Stimulated activated CD8-positive, alpha-beta memory T cell treated with anti-CD3 and anti-CD28 coated beads, Interleukin-15, amount 100 ng/mL, for 24 hours (primary cell): ENCODE results near the gene SNX9.

Source experiments
- DNase-seq: peaks from one replicate; pipeline ENCODE4 v3.0.0-alpha.2; 2020; ENCODE audit warnings: low read depth

Gene SNX9

DNA sequence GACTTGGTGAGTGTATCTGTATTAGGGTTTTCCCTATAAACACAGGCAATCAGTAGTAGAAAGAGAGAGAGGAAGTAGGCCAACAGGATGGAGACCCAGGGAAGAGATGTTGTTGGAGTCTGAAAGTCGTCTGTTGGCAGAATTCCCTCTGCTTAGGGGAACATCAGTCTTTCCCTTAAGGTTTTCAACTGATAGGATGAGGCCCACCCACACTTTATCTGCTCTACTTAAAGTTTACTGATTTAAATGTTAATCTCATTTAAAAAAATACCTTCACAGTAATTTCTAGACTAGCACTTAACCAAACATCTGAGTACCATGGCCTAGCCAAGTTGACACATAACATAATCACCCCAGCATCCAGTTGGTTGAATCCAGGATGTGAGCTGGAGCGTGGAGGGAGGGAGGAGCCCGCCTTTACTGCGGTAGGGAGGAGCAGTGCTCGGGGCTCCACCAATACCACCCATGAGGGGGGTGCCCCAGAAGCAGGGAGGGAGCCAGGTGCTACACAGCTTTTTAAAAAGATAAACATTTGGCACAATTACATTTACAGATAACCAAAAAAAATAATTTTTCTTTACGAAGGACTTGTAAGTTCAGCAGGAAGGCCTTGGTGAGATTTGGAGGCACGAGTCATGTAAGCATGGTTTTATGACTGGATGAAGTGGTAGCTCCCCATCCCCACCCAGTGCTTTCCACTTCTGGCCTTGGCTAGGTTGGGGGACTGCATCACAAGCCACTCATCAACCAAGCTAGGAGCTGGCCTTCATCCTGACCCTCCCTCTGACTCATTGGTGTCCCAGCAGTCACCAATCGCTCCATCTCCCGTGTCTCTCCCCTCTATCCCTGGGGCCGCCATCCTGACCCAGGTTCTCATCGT, 18.4 kb upstream of the SNX9 start:
- no peak for DNase-seq

DNA sequence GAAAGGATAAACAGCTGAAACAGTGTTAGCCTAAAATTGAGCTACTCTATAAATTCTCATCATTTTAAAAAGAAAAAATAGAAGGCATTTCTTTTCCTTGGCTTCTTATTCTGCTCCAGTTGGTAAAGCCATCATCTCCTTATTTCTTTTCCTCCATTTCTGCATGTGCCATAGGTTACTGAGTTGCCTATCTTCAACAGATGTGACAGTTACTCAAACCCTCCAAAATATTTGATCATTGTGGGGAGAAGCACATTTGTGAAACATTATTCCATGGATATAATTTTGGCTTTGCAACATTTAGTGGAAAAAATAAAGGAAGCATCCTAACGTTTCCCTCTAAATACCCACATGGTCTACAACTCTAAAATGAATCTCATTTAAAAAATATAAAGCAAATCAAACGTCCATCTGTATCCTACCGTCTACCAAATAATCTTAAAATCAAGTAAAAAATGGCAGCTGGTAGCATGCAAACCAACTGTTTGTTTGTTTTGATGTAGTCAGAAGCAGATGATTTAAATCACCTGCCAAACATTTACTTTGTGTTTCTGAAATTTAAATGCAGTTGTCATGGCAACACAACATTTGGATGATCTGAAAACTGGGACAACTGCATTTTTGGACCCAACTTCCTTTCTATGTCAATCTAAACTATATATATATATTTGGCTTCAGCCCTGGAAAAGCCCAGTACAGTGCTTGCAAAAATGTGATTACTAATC, 16.8 kb upstream of the SNX9 start:
- DNase-seq: no peak

DNA sequence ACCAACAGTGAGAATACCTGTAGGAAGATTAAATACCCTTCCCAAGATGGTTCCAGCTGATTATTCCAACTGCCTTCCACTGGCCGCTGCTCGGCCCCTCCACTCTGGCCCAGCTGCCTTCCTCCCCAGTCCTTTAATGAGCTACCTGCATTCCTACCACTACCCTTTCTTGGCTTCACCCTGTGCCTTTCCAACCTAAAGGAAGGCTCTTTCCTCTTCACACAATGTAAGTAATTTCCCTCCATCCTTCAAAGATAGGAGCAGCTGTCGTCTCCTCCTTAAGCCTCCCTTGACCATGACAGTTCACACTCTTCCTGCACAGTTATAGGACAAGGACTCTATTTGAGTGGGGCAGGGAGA, 16.2 kb upstream of the SNX9 start:
- DNase-seq: no peak

DNA sequence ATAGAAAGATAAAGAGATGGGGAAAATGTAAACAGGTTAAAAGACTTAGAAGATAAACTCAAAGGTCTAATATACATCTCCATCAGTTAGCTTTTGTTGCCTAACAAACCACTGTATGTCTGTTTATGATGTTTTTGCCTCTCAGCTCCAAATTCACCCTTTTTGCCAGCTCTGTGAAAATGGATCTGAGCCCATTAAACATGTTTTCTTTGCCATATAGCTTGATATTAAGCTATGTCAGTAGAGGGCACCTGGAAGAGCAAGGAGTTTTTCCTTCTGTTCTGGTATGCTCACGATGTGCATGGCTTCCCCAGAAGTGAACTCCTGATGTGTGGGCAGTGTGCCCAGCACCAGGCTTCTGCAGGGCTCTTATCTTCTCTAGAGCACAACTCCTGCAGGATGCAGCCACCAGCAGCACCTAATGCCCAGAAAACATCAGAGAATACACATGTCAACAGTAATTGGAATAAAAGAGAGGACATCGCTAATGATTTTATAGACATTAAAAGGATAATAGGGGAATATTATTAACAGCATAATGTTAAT, 14.6 kb upstream of the SNX9 start:
- DNase-seq: no peak

DNA sequence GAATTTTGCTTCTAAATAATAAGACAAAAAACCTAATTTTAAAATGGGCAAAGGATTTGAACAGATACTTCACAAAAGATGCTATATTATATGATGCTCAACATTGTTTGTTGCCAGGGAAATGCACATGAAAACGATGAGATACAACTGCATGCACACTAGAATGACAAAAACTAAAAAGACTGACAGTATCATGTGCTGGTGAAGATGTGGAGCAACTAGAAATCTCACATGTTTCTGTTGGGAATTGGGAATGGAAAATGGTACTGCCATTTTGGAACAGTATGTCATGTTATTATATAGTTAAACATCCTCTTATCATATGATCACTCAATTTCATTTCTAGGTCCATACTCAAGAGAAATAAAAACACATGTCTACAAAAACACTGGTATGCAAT, 13.4 kb upstream of the SNX9 start:
- no peak for DNase-seq

DNA sequence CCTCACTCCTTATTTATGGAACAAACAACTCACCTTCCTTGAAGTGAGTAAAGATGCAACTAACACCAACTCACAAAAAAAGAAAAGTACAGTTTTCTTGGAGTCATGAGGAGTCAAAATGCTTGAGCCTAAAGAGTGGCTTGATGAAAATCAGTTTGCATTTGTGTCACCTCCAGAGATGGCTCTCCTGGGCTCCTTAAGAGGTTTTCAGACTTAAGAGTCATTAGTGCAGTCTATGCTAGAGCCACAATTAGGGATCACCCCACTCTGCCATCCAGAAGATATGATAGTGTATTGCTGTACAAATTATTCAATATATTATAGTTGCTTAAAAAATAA, 11.9 kb upstream of the SNX9 start:
- no peak for DNase-seq

DNA sequence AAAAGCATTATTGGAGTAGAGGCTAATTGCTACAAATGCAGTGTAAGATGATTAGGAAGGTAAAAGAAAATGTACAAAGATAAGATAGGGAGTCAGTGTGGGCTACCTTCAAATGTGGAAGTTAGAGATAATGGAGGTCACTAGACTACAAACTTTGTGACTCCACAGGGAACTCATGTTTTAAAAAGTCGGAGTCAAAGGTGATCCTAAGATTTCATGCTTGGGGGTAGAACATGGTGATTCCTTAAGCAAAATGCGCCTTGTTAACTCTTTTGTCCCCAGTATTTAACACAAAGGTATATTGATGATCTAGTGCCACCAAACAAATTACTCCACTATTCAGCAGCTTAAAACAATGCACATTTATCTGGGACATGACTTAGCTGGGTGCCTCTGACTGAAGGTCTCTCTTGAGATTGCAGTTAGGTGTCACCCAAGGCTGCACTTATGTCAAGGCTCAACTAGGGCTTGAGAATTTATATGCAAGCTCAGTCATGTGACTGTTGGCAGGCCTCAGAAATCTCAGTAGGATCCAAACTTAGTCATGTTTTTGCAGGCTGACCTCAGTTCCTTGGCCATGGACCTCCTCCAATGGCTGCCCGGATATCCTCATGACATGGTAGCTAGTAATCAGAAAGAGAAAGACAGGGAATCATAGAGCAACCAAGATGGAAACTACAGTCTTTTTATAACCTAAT, 11.4 kb upstream of the SNX9 start:
- no peak for DNase-seq

DNA sequence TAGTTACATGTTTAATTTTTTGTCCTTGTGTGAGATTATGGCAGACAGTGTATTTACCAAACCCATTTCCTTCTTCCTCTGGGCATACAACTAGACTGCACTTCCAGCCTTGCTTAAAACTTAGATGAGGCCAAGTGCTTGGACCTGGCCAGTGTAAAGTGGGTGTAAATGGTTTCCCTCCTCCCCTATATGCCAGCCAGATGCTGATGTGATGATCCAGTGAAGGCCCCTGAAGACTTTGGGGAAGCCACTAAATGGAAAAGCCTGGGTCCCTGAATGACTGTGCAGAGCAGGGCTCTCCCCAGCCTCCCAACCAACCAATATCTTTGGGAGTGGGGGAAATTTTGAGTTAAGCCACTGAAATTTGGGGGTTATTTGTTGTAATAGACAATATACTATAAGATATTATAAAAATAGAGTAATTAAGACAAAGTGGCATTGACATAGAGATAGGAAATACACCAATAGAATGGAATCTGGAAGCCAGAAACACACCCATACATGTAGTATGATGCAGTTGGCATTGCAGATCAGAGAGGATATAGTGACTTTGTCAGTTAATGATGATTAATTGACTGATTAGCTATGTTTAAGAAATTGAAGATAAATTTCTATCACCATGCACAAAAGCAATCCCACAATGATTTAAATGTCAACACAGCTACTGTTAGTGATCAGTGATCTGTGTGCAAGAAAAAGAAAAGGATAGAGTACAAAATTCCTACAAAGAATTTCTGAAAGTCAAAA, 10.4 kb upstream of the SNX9 start:
- DNase-seq: no peak

DNA sequence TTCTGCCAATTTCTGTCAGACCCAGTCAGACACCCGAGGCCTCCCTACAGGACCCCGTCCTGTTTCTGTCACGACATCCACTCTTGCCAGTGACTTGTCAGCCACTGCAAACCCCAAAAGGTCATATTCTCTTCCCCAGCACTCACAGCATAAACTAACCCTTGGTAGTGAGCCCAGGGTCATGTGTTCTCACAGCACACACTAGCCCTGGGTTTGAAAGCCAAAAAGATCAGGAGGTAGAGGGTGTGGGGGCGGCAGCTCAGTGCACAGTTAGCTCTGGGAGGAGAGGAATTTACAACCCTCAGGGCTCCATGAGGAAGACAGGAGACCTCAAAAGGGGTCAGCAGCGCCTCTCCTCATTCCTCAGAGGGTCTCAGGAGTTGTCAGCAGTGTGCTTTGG, 9.9 kb upstream of the SNX9 start:
- DNase-seq: no peak

DNA sequence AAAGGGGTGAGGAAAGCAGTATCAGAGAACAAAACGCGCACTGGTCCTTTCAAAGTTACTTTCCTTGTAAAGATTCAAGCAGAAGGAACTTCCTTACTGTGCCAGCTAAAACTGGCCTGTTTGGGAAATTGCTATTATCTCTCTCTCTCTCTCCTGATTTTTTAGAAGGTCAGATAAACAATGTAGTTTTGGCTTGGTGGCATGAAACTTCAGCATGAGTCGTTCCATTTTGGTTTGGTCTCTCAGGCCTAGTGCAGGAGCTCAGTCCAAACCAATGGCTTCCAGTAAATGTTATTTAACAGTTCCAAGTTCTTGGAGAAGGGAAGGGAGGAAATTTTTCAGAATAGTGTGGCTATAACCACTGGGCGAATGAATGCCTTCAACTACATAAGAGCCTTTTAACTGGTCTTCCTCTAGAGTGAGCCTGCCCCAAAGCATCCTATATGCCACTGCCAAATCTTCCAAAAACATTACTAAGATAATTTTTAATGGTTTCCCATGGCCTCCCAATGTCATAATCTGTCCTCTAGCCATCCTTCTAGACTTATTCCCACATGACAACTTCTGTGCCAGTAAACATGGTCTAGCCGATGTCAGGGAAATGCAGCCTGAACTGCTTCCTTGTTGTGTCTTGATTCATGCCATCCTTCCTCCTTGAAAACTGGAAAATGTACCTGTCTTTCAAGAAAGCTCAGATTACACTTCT, 9.1 kb upstream of the SNX9 start:
- no peak for DNase-seq

DNA sequence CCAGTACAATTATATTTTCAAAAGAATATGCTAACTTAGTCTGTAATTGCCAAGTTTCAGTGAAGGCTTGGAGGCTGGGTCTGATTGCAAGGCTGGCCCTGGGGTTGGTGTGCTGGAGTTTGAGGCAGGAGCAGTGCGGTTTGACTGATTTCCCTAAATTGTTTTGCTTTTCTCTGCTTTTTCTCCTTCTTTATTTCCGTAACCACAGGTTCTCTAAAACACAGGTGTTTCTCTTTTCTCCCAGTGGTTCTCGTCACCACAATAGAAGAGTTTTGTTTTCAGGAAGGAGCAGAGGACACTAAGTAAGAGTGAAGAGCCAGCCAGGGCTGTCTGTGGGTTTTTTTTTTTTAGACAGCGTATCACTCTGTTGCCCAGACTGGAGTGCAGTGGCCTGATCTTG, 8.2 kb upstream of the SNX9 start:
- DNase-seq: no peak

DNA sequence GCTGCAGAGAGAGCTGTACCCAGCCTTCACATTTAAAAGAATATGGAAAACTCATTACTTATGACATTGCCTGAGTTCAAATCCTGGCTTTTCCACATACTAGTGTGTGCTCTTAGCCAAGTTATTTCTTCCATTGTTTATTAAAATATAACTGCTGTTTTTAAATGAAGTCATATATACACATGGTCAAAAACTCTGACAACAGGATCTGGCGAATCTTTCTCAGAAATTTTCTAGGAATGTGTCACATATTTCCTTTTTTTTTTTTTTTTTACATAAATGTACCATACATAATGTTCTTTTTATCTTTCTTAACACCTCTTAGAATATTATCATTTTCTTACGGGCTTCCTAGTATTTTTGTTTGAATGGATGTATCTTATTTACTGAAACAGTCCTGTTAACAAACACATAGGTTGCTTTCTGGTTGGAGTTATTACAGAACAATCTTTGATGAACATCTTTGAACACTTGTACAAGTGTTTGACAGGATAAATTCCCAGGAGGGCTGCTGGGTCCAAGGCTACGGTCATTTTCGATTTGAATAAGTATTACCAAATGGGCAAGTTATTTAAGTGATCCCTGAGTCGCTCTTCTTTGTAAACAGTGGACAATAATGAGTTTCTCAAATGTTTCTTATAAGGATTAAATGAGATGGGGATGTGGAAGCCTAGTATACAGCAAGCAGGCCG, 1.6 kb upstream of the SNX9 start:
- DNase-seq: no peak

DNA sequence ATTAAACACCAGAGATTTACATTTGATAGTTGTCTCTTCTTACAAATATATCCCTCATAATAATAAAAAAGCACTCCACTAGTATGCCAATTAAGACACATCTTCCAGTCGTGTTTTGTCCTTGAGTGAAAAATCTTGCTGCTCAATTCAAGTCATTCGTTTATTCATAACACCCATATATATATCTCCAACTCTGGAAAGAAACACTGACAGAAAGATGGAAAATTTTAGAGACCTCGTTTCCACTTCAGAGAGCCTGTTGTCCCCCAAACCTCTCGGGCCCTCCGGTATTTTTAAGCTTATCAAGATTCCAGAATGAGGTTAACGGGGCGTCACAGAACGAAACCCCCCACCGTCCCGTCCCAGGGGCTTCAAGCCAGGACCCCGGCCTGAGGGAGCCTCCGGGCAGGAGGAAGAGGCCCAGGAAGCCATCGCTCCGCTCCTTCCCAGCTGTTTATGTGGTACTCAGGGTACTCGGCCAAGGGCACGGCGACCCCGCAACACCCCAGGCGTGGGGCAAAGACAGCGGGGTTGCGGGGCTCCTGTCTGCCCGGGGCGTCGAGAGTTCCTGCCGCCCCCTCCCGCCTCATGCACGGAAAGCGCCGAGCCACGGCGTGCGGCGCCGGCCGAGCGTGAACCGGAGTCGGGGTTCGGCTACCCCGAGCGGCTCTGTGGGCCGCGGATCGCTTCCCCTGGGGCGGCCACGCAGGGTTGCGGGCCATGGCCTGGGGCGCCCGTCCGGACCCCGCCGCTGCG, 623 bp upstream of the SNX9 start:
- no peak for DNase-seq

DNA sequence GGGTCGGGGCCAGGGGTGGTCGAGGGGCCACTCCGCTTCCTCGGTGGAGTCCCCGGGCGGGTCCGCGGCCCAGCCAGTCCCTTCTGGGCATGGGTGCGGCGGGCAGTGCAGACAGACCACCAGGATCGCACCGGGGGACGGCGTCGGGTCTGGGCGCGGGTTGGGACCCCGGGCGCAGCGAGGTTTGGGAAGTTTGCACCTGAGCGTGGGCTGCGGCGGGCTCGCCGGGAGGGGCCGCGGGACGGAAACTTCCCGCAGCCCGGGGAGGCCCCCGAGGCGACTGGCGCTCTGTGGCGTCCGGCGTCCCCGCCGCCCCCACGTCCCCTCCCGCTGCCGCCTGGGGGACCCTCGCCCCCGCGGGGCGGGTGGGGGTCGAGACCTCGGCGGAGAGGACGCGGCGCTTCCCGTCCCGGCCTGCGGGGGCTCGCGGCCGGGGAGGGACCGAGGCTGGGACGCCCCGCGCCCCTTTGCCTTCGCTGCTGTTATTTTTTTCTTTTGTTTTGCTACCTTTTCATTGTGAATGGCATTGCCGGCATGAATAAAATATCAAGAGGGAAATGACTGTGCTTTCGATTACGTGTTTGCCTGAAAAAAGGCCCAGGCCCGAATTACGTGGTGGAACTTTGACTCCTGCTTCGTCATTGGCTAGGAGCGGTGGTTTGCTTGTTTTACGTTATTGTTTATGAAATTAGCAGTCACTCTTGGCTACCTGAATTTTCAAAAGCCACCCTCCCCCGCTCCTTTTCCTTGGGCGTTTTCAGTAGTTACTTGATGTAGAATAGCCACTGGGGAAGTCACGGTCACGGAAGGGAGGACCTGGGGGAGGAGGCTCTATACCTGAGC, 703 bp downstream of the SNX9 start:
- DNase-seq: peak; percentile 28

DNA sequence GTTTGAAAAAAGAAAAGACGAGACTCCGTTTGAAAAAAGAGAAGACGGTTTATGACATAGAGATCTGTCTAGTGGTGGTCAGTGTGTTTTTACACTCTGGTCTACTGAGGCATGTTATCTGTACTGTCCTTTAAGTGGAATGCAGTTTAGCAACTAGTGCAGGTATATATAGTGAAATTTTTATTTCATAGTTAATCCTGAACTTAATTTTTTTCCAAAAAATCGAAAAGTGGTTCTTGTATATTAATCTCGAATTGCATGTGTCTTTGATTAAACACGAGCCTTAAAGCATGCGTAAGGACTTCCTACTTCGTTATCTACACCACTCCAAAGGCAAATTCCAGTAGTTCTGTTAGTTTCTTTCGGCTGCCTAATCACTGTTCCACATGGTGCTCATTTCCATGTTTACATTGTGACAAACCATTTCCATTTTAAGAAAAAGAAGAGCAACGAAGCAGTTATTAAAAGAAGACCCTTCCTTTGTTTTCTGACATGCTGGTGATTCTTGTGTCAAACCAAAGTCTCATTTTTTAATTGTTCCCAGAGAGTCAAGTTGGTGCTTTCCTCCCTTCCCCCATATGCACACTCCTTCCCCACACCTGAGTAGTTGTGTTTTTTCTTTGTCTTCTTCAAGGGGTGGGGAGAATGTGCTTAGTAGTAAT, 2.3 kb downstream of the SNX9 start:
- no peak for DNase-seq

DNA sequence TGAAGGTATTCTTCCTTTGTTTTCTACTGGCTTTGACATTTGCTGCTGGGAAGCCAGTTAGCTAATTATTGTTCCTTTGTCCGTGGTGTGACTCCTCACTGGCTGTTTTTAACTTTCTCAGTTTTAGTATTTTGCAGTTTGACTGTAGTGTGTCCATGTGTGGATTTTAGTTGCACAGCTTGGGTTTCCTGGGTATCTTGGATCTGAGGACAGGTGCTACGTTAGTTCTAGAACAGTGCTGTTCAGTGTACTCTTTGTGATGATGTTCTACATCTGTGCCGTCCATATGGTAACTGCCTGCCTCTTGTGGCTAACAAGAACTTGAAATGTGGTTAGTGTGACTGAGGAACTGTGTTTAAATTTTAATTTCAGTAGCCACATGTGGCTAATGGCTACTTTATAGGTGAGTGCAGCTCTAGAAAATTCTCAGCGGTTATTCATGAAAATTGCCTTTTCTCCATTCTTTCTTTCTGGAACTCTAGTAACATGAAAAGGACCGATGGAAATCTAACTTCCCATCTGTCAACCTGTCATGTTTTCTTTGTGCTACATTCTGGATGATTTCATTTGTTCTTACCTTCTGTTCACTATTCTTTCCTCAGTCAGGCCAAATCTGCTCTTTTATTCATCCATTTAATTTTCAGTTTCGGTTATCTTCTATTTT, 7.4 kb downstream of the SNX9 start:
- no peak for DNase-seq

DNA sequence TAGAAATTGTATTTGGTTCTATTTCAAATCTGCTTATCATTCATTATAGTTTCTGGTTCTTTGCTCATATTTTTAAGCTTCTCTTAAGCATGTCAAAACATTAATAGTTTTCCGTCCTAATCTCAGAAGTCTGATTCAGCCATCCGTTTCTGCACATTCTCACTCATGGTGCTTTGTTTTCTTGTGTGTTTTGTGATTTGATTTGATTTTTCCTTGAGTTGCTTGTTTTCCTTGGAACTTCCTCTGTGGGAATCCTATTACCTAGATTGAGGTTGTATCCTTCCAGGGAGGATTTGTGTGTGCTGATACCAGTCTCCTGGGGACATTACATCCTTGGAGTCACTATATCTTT, 7.9 kb downstream of the SNX9 start:
- DNase-seq: no peak
